ENCODE measurements around the gene ACVR1B. TPM values are rescaled to one million over a fixed set of nuclear protein-coding genes. Genes with fewer than 3 reads are reported as not detected.

ACVR1B gene
- total and polyA plus RNA-seq, 3 donors from 2014 or later, result 36.8 to 44.6 (median 37.3) TPM

DNA sequence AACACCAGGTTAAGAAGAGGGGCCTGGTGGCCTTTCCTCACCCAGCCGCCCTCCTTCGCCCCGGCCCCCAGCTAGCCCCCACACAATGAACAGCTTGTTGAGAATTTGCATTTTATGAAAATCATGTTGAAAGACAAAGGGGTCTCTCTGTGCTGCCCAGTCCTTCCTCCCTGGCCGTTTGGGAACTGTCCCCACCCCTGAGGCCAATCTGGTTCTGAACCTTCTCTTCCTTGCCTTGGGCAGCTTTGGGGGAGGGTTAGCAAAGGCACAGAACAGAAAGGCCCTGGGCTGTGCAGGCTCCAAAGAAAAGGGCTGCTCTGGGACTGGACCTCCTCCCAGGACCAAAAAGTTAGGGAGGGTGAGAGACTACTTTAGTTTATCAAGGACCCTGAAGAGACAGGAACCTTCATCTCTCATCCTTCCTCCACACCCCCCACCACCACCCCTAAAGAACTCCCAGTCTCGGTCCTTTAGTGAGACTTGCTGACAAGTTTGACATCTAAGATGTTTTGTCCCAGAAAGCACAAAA, 56.5 kb downstream of the ACVR1B start:
- H3K36me3 ChIP-seq (ENCODE audit: low read depth, missing control alignments), result no peaks in the 10 kb centered on the region
- TF ChIP-seq CTCF (IDR thresholded peaks at IDR 0.05), result no peak
- no peak for TF ChIP-seq POLR2A (IDR thresholded peaks at IDR 0.05)
- no peaks in the 10 kb centered on the region for H3K27me3 ChIP-seq
- 22 to 47% methylated on average over 5 of the region's 5 CpGs for WGBS, 2 donors
- no peak for DNase-seq
- intact Hi-C loops (cut with DNase I; ENCODE audit: low total_unique reads), result no loop called here
- H3K27ac ChIP-seq, result peak overlapping the region; percentile 94 to 96
- no peaks in the 10 kb centered on the region for H3K9me3 ChIP-seq
- peaks cover 42% of the 10 kb centered on the region for H3K4me1 ChIP-seq
- H3K4me3 ChIP-seq, result peak overlapping the region; percentile 79 to 83

- Histone ChIP-seq H3K27ac (peak overlapping the region; percentile 94 to 96), H3K36me3 (ENCODE audit: low read depth, missing control alignments) (no peaks in the 10 kb centered on the region), H3K4me1 (peaks cover 42% of the 10 kb centered on the region), H3K4me3 (no peak overlapping the region), H3K9me3 (no peaks in the 10 kb centered on the region), H3K27me3 (no peaks in the 10 kb centered on the region)
- TF ChIP-seq POLR2A (IDR thresholded peaks at IDR 0.05), result no peak
- TF ChIP-seq CTCF (IDR thresholded peaks at IDR 0.05), result no peak
- intact Hi-C loops (cut with DNase I; ENCODE audit: low total_unique reads), result no loop called here
- DNase-seq, result no peak
- 79 to 83% methylated on average over 6 to 10 of the region's 10 CpGs for WGBS, 2 donors
These were observed 57.7 kb downstream of the ACVR1B start for GRCh38 chr12:52009081-52009751.

DNA sequence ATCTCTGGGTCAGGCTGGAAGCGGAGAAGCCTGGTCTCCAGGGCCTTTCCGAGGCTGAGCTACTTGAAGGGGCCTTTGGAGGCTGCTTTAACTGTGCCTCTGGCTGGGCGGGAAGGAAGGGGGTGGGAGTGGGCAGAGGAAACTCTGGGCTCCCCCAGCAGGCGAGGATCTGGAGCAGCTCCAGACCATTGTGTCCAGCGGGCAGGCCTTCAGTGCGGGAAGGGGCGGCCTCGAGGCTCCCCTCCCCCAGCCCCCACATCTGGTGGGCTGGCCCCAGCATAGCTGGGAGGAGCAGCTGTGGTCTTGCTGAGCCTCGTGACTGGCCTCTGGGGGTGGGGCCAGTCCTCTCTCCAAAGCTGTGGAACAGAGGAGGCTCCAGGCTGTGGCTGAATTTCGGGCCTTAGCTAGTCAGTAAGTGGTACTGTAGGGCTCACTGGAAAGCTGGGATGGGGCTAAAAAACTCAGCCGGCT, 58.7 kb downstream of the ACVR1B start:
- Histone ChIP-seq H3K4me3 (no peak overlapping the region), H3K36me3 (ENCODE audit: low read depth, missing control alignments) (no peaks in the 10 kb centered on the region), H3K4me1 (peaks cover 42% of the 10 kb centered on the region), H3K27me3 (no peaks in the 10 kb centered on the region), H3K27ac (peak overlapping the region; percentile 94 to 96), H3K9me3 (no peaks in the 10 kb centered on the region)
- WGBS, 2 donors, result 30 to 37% methylated on average over 7 to 11 of the region's 11 CpGs
- TF ChIP-seq CTCF (IDR thresholded peaks at IDR 0.05) (no peak), POLR2A (IDR thresholded peaks at IDR 0.05) (no peak)
- intact Hi-C loops (cut with DNase I; ENCODE audit: low total_unique reads), result no loop called here
- peak; percentile 83 for DNase-seq

DNA sequence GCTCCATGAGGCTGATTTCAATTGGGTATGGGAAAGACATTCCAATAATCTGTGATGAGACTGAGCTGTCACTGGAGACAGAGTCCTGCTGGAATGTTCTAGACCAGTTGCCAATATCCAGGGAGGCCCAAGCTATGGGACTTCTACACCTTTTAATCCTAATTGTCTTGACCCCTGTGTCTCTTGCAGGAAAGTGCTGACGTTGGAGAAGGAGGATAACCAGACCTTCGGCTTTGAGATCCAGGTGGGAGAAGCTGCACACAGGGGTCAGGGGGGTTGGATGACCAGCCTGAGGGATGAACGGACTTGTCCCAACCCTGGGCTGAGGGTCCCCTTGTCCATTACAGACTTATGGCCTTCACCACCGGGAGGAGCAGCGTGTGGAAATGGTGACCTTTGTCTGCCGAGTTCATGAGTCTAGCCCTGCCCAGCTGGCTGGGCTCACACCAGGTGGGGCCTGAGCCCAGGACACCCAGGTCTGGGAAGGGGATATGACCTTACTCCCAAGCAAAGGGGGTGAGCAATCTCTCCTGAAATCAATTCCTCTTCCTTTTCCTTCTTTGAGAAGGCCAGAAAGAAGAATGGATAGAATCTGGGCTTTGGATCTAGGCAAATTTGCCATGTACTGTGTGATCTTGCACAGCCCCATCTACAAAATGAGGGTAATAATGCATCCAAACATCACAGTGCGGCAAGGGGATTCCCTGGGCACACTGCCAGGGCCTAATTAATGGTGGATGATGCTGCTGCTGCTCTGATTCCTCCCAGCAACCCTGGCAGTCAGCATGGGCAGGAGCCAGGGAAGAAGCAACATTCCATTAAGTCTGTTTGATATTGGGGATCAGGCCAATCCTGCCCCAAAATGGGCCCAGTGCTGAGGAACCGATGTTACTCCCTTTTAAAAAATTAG, 59.4 kb downstream of the ACVR1B start:
- TF ChIP-seq CTCF (IDR thresholded peaks at IDR 0.05) (no peak), POLR2A (IDR thresholded peaks at IDR 0.05) (no peak)
- H3K4me1 ChIP-seq, result peaks cover 42% of the 10 kb centered on the region
- intact Hi-C loops (cut with DNase I; ENCODE audit: low total_unique reads), result no loop called here
- WGBS, 2 donors, result 53 to 58% methylated on average over 7 to 8 of the region's 8 CpGs
- H3K36me3 ChIP-seq (ENCODE audit: low read depth, missing control alignments), result no peaks in the 10 kb centered on the region
- H3K9me3 ChIP-seq, result no peaks in the 10 kb centered on the region
- no peak for DNase-seq
- no peak overlapping the region for H3K4me3 ChIP-seq
- peak overlapping the region; percentile 94 to 96 for H3K27ac ChIP-seq
- H3K27me3 ChIP-seq, result no peaks in the 10 kb centered on the region
